CD4-positive, alpha-beta memory T cell (primary cell): ENCODE results near the gene CFD. TPM values are rescaled to one million over a fixed set of nuclear protein-coding genes. Genes with fewer than 3 reads are reported as not detected.

Experiments used
- CTCF ChIA-PET: fragments of 350-600 bp; sonication (Branson Sonifier 250); formaldehyde crosslinking; loops from one replicate; lab custom pipeline; 2021; ENCODE audit warnings: inconsistent platforms; ENCODE audit not compliant: partially characterized antibody; lab: Charles Lee
- POLR2A ChIA-PET: fragments of 350-600 bp; sonication (Branson Sonifier 250); formaldehyde crosslinking; loops from one replicate; lab custom pipeline; 2021; ENCODE audit not compliant: partially characterized antibody; lab: Charles Lee
- DNase-seq, 5 donors: peaks; one replicate each; pipeline versions ENCODE4 v3.0.0 to v3.0.0-alpha.2; 2020 to 2022; ENCODE audit warnings: mixed read lengths in 1 of 5
- H3K27ac ChIP-seq: one replicate; pipeline ENCODE4 v1.7.0; 2013; ENCODE audit warnings: low read depth, low read length
- H3K27me3 ChIP-seq: 2 replicates; pipeline ENCODE4 v1.7.0; 2013; ENCODE audit warnings: mild to moderate bottlenecking, low read length, moderate library complexity; ENCODE audit not compliant: insufficient read depth
- H3K36me3 ChIP-seq: 2 replicates; pipeline ENCODE4 v1.7.0; 2013; ENCODE audit warnings: mild to moderate bottlenecking, low read length, moderate library complexity; ENCODE audit not compliant: insufficient read depth
- H3K4me1 ChIP-seq: 2 replicates; pipeline ENCODE4 v1.7.0; 2013; ENCODE audit warnings: mild to moderate bottlenecking, low read length, moderate library complexity; ENCODE audit not compliant: insufficient read depth
- H3K4me3 ChIP-seq, 2 donors: one replicate each; pipeline ENCODE4 v1.7.0; 2013; ENCODE audit warnings: low read length in 2 of 2, mild to moderate bottlenecking in 1 of 2
- H3K9me3 ChIP-seq, 2 donors: one replicate each; pipeline ENCODE4 v1.7.0; 2013; ENCODE audit warnings: low read length in 2 of 2, control low read depth in 1 of 2; ENCODE audit not compliant: control insufficient read depth in 1 of 2
- H3K27ac Mint-ChIP-seq, 7 donors: one replicate each; pipeline ENCODE4 v1.8.0; 2020 to 2021; ENCODE audit warnings: mixed read lengths in 7 of 7, mild to moderate bottlenecking in 6 of 7, inconsistent platforms in 3 of 7, moderate library complexity in 3 of 7
- H3K27me3 Mint-ChIP-seq, 2 donors: one replicate each; pipeline ENCODE4 v1.8.0; 2020 to 2021; ENCODE audit warnings: mixed read lengths in 2 of 2
- H3K36me3 Mint-ChIP-seq, 2 donors: one replicate each; pipeline ENCODE4 v1.8.0; 2020 to 2021; ENCODE audit warnings: mixed read lengths in 2 of 2, inconsistent platforms in 1 of 2, mild to moderate bottlenecking in 1 of 2
- H3K4me1 Mint-ChIP-seq, 4 donors: one replicate each; pipeline ENCODE4 v1.8.0; 2020 to 2021; ENCODE audit warnings: mixed read lengths in 4 of 4, mild to moderate bottlenecking in 1 of 4
- H3K4me3 Mint-ChIP-seq, 8 donors: one replicate each; pipeline ENCODE4 v1.8.0; 2020 to 2021; ENCODE audit warnings: mixed read lengths in 8 of 8, mild to moderate bottlenecking in 7 of 8, moderate library complexity in 6 of 8, inconsistent platforms in 3 of 8
- H3K9me3 Mint-ChIP-seq, 8 donors: one replicate each; pipeline ENCODE4 v1.8.0; 2020 to 2021; ENCODE audit warnings: mixed read lengths in 8 of 8, mild to moderate bottlenecking in 5 of 8, inconsistent platforms in 3 of 8, moderate library complexity in 1 of 8
- intact Hi-C: fragments of 100-400 bp; cut with micrococcal nuclease; formaldehyde crosslinking; loops from one replicate; pipeline ENCODE4 v1.15.1; 2023
- polyA plus RNA-seq, 2 donors: library from polyadenylated mRNA; unstranded; fragments of 300-500 nt; fragmentation: Illumina TruSeq; gene quantifications; one replicate each; pipeline ENCODE4 v1.2.3, GENCODE V29; 2021
- total RNA-seq, 2 experiments: library from RNA; stranded (reverse); gene quantifications; one replicate each; pipeline ENCODE4 v1.2.3, GENCODE V29; 2021

Gene CFD
- total and polyA plus RNA-seq, 4 experiments from 2014 or later = 0.91 to 4.8 (median 1.1) TPM; not detected in 1

DNA sequence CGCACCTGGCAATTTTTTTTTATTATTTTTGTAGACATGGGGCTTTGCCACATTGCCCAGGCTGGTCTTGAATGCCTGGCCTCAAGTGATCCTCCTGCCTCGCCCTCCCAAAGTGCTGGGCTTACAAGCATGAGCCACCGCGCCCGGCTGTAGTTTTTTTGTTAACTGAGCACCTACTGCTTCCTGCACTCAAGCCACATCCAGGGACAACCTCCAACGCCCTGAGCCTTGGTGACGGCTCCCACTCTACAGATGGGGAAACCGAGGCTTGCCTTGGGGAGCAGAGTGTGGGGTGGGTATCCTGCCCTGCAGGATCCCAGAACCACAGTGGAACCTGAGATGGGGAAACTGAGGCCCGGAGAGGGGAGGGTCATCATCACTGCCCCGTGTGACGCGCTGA lies 4.3 kb upstream of the CFD start:
- CTCF ChIA-PET = interaction anchor here (1.2 to 4.0 kb wide), 4 partner anchors 24 to 129 kb away, joined by 3 to 43 read pairs (median 8); partner anchors contain the start of gene WDR18
- H3K27ac Mint-ChIP-seq = no peak overlapping the region

DNA sequence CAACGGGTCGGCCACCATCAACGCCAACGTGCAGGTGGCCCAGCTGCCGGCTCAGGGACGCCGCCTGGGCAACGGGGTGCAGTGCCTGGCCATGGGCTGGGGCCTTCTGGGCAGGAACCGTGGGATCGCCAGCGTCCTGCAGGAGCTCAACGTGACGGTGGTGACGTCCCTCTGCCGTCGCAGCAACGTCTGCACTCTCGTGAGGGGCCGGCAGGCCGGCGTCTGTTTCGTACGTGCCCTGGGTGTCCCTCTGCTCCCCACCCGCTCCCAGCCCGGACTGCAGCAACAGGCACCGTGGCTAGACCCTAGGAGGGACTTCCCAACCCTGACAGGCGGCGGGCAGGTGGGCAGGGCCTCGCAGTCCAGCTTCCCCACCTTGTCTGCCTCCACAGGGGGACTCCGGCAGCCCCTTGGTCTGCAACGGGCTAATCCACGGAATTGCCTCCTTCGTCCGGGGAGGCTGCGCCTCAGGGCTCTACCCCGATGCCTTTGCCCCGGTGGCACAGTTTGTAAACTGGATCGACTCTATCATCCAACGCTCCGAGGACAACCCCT lies 3.8 kb upstream of the CFD start:
- intact Hi-C loops = no loop called here
- H3K9me3 Mint-ChIP-seq = no peaks in the 10 kb centered on the region
- H3K27me3 ChIP-seq = peaks cover 3% of the 10 kb centered on the region
- H3K4me3 Mint-ChIP-seq = no peak overlapping the region
- H3K4me1 Mint-ChIP-seq = peaks cover 0 to 5% (median under 1%) of the 10 kb centered on the region in 4 donors
- H3K9me3 ChIP-seq = no peaks in the 10 kb centered on the region
- H3K27me3 Mint-ChIP-seq = peaks cover 0 to 9% of the 10 kb centered on the region in 2 donors
- no peaks in the 10 kb centered on the region for H3K36me3 Mint-ChIP-seq
- no peak overlapping the region for H3K4me3 ChIP-seq
- H3K27ac ChIP-seq = no peak overlapping the region
- DNase-seq = no peak
- ChIA-PET POLR2A (interaction anchor here (1.4 kb wide), 1 partner anchor 65 kb away, joined by 5 read pairs; no protein-coding TSS in a partner anchor), CTCF (interaction anchor here (0.7 to 4.0 kb wide), 9 partner anchors 9 to 128 kb away, joined by 3 to 43 read pairs (median 4); partner anchors contain the start of gene WDR18)
- H3K4me1 ChIP-seq = no peaks in the 10 kb centered on the region
- no peaks in the 10 kb centered on the region for H3K36me3 ChIP-seq
- no peak overlapping the region for H3K27ac Mint-ChIP-seq

More for the DNA sequence above, 4.3 kb upstream of the CFD start:
- Mint-ChIP-seq H3K4me1 (peaks cover 0 to 5% (median under 1%) of the 10 kb centered on the region in 4 donors), H3K27me3 (peaks cover 0 to 9% of the 10 kb centered on the region in 2 donors), H3K4me3 (no peak overlapping the region), H3K36me3 (no peaks in the 10 kb centered on the region), H3K9me3 (no peaks in the 10 kb centered on the region)
- Histone ChIP-seq H3K4me1 (no peaks in the 10 kb centered on the region), H3K9me3 (no peaks in the 10 kb centered on the region), H3K4me3 (no peak overlapping the region), H3K27ac (no peak overlapping the region), H3K36me3 (no peaks in the 10 kb centered on the region), H3K27me3 (peaks cover 3% of the 10 kb centered on the region)
- intact Hi-C loops = no loop called here
- POLR2A ChIA-PET = interaction anchor here (1.1 kb wide), 1 partner anchor 38 kb away, joined by 3 read pairs; the partner anchor contains the start of gene RNU6-9
- DNase-seq = no peak

DNA sequence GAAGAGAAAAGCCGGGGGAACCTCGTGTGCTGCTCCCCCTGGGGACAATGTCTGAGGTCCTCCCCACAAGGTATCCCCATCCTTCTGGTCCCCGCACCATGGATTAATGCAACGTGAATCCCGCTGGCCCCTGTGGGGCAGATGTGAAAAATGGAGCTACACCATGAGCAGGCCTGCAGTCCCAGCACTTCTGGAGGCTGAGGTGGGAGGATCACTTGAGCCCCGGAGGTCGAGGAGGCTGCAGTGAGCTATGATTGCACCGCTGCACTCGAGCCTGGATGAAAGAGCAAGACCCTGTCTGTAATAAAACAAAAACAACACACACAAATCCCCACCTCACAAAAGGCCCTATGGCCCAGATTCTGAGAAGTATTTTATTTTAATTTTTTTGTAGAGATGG lies 1.2 kb upstream of the CFD start:
- peaks cover 4 to 14% (median 7%) of the 10 kb centered on the region in 4 donors for H3K4me1 Mint-ChIP-seq
- peaks cover 9% of the 10 kb centered on the region for H3K4me1 ChIP-seq
- peak overlapping the region in 2 of 7 donors; percentile 30 to 68 for H3K27ac Mint-ChIP-seq
- no peak for DNase-seq
- H3K4me3 ChIP-seq = no peak overlapping the region
- no peaks in the 10 kb centered on the region for H3K36me3 ChIP-seq
- no peak overlapping the region for H3K27ac ChIP-seq
- CTCF ChIA-PET = interaction anchor here (1.0 to 4.0 kb wide), 4 partner anchors 12 to 124 kb away, joined by 3 to 43 read pairs (median 5); no protein-coding TSS in a partner anchor
- no peaks in the 10 kb centered on the region for H3K9me3 ChIP-seq
- no peaks in the 10 kb centered on the region for H3K9me3 Mint-ChIP-seq
- POLR2A ChIA-PET = interaction anchor here (0.7 to 1.5 kb wide), 4 partner anchors 58 to 404 kb away, joined by 3 to 5 read pairs (median 4); no protein-coding TSS in a partner anchor
- intact Hi-C loops = no loop called here
- no peak overlapping the region for H3K4me3 Mint-ChIP-seq
- H3K27me3 Mint-ChIP-seq = peaks cover 2 to 4% of the 10 kb centered on the region in 2 donors
- H3K36me3 Mint-ChIP-seq = no peaks in the 10 kb centered on the region
- peaks cover 3% of the 10 kb centered on the region for H3K27me3 ChIP-seq

DNA sequence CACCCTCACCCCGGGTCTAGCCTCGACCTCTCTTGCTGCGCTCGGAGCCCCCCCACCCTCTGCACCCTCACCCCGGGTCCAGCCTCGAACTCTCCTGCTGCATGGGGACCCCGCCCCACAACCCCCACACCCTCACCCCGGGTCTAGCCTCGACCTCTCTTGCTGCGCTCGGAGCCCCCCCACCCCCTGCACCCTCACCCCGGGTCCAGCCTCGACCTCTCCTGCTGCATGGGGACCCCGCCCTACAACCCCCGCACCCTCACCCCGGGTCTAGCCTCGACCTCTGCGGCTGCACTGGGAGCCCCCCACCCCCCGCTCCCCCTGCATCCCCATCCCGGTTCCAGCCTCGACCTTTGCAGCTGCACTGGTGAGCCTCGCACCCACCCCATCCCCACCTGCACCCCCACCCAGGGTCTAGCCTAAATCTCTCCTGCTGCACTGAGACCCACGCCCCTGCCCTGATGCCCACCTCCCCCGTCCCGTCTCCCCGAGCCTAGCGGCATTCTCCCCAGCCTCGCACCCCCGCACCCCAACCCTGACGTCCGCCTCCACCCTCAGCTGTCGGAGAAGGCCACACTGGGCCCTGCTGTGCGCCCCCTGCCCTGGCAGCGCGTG lies 1.8 kb downstream of the CFD start:
- no peak overlapping the region for H3K27ac ChIP-seq
- no peaks in the 10 kb centered on the region for H3K9me3 ChIP-seq
- DNase-seq = no peak
- POLR2A ChIA-PET = interaction anchor here (1.4 to 6.4 kb wide), 4 partner anchors 32 to 59 kb away, joined by 3 to 86 read pairs (median 14); partner anchors contain the start of genes KISS1R, MED16 and RNU6-9
- CTCF ChIA-PET = no interaction called here
- Mint-ChIP-seq H3K27ac (no peak overlapping the region), H3K4me3 (no peak overlapping the region), H3K36me3 (peaks cover 0 to 5% of the 10 kb centered on the region in 2 donors), H3K4me1 (peaks cover 5 to 28% (median 16%) of the 10 kb centered on the region in 4 donors), H3K27me3 (peaks cover 2 to 4% of the 10 kb centered on the region in 2 donors), H3K9me3 (peaks cover 0 to 3% (median 0%) of the 10 kb centered on the region in 8 donors)
- H3K36me3 ChIP-seq = no peaks in the 10 kb centered on the region
- peak overlapping the region in 1 of 2 donors; percentile 13 for H3K4me3 ChIP-seq
- peaks cover 3% of the 10 kb centered on the region for H3K27me3 ChIP-seq
- peaks cover 19% of the 10 kb centered on the region for H3K4me1 ChIP-seq
- intact Hi-C loops = no loop called here

DNA sequence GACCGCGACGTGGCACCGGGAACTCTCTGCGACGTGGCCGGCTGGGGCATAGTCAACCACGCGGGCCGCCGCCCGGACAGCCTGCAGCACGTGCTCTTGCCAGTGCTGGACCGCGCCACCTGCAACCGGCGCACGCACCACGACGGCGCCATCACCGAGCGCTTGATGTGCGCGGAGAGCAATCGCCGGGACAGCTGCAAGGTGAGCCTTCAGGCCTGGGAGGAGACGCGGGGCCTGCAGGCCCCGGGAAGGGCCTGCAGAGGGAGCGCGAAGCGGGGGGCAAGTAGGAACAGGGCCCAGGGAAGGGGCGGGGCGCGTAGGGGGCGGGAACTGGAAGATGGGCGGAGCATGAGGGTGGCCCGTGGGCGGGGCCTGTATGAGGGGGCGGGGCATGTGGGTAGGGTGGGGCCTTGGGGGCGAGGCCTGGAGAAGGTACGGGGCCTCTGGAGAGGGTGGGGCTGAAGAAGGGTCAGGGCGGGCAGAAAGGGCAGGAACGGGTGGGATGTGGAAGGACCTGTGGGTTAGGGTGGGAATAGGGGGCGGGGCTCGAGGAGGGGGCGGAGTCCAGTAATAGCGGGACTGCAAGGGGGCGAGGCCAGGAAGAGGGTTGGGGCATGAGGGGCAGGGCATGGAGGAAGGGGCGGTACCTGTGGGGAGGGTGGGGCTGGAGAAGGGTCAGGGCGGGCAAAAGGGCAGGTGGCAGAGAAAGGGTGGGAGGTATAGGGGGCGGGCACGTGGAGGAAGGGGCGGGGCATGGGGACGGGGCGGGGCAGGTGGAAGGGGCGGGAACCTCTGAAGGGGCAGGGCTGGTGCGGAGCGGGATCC lies 2.5 kb downstream of the CFD start:
- H3K9me3 ChIP-seq = no peaks in the 10 kb centered on the region
- H3K4me1 Mint-ChIP-seq = peaks cover 5 to 25% (median 16%) of the 10 kb centered on the region in 4 donors
- no peaks in the 10 kb centered on the region for H3K36me3 ChIP-seq
- ChIA-PET POLR2A (interaction anchor here (2.1 to 6.4 kb wide), 7 partner anchors 10 to 407 kb away, joined by 9 to 86 read pairs (median 16); partner anchors contain the start of genes CIRBP, KISS1R, MED16 and R3HDM4), CTCF (interaction anchor here (2.7 to 5.6 kb wide), 2 partner anchors 59 to 122 kb away, joined by 29 to 119 read pairs; partner anchors contain the start of gene WDR18)
- peaks cover 0 to 3% (median 0%) of the 10 kb centered on the region in 8 donors for H3K9me3 Mint-ChIP-seq
- H3K4me3 ChIP-seq = peak overlapping the region in 1 of 2 donors; percentile 32
- H3K27ac Mint-ChIP-seq = peak overlapping the region in 3 of 7 donors; percentile 37 to 95 (median 92)
- peaks cover 3% of the 10 kb centered on the region for H3K27me3 ChIP-seq
- no peak overlapping the region for H3K27ac ChIP-seq
- intact Hi-C loops = loop anchor here (1.0 to 2.0 kb wide), 5 partner anchors 10 to 139 kb away; partner anchors contain the start of genes GRIN3B, MED16 and RNU6-9
- peak; percentile 50 to 76 (median 55) for DNase-seq
- H3K4me1 ChIP-seq = peaks cover 19% of the 10 kb centered on the region
- H3K36me3 Mint-ChIP-seq = peaks cover 0 to 5% of the 10 kb centered on the region in 2 donors
- peak overlapping the region in 5 of 8 donors; percentile 70 to 84 (median 75) for H3K4me3 Mint-ChIP-seq
- H3K27me3 Mint-ChIP-seq = peaks cover 1 to 4% of the 10 kb centered on the region in 2 donors

DNA sequence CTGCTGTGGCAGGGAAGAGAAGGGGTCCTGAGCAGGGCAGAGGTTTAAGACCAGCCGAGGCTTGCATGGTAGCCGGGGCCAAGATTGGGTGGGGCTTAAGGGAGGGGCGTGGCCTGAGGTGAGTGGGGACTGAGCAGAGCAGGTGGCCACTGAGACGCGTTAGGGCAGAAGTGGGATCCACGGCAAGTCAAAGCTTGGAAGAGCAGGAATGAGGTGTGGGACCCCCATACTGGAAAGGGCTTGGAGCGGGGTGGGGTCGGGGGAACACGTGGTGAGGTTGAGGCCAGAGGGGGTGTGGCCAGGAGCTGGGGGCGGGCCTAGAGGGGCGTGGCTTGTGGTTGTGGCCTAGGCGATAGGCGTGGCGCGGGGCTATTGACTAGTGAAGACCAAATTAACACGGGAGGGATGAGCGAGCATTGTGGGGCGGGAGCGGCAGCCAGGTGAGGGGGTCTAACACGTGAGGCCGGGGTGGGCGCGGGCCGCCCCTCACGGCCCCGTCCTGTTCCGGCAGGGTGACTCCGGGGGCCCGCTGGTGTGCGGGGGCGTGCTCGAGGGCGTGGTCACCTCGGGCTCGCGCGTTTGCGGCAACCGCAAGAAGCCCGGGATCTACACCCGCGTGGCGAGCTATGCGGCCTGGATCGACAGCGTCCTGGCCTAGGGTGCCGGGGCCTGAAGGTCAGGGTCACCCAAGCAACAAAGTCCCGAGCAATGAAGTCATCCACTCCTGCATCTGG lies 3.3 kb downstream of the CFD start:
- ChIA-PET POLR2A (interaction anchor here (0.8 to 6.4 kb wide), 13 partner anchors 9 to 406 kb away, joined by 3 to 86 read pairs (median 9); partner anchors contain the start of genes CIRBP, KISS1R, MED16 and R3HDM4), CTCF (interaction anchor here (0.8 to 5.6 kb wide), 12 partner anchors 8 to 351 kb away, joined by 3 to 119 read pairs (median 8); partner anchors contain the start of genes KISS1R, MED16, R3HDM4 and RNU6-9)
- H3K4me1 Mint-ChIP-seq = peaks cover 5 to 23% (median 15%) of the 10 kb centered on the region in 4 donors
- H3K27me3 ChIP-seq = peaks cover 3% of the 10 kb centered on the region
- peaks cover 0 to 4% of the 10 kb centered on the region in 2 donors for H3K27me3 Mint-ChIP-seq
- H3K27ac Mint-ChIP-seq = peak overlapping the region; percentile 29 to 95 (median 75)
- H3K4me3 Mint-ChIP-seq = peak overlapping the region; percentile 6 to 88 (median 73)
- peaks cover 0 to 7% (median 0%) of the 10 kb centered on the region in 8 donors for H3K9me3 Mint-ChIP-seq
- peak; percentile 81 to 88 (median 82) for DNase-seq
- no peaks in the 10 kb centered on the region for H3K9me3 ChIP-seq
- H3K36me3 ChIP-seq = no peaks in the 10 kb centered on the region
- H3K27ac ChIP-seq = no peak overlapping the region
- intact Hi-C loops = loop anchor here (1.0 to 2.0 kb wide), 6 partner anchors 10 to 138 kb away; partner anchors contain the start of genes GRIN3B, MED16 and RNU6-9
- H3K4me3 ChIP-seq = peak overlapping the region in 1 of 2 donors; percentile 32
- H3K36me3 Mint-ChIP-seq = peaks cover 4 to 10% of the 10 kb centered on the region in 2 donors
- peaks cover 19% of the 10 kb centered on the region for H3K4me1 ChIP-seq
